Activated gamma-delta T cell treated with anti-CD3 and anti-CD28 coated beads, Interleukin-2, amount 50 U/mL, for 16 hours (primary cell): ENCODE data around the gene KDM4C.

Experiments used
- DNase-seq: peaks from one replicate; pipeline ENCODE4 v3.0.0-alpha.2; 2020; ENCODE audit warnings: low read depth

The KDM4C gene

GRCh38 chr9:7216004-7216841, 458.4 kb downstream of the KDM4C start:
- no peak for DNase-seq

- DNase-seq: no peak
Observed at GRCh38 chr9:7223981-7224380, 466.2 kb downstream of the KDM4C start.
